Femur (tissue), 1 donor: Measurements from ENCODE around the gene MBNL2.

Experiments
- DNase-seq: peaks from one replicate; pipeline ENCODE4 v3.0.0-alpha.2; 2017

Gene MBNL2

DNA sequence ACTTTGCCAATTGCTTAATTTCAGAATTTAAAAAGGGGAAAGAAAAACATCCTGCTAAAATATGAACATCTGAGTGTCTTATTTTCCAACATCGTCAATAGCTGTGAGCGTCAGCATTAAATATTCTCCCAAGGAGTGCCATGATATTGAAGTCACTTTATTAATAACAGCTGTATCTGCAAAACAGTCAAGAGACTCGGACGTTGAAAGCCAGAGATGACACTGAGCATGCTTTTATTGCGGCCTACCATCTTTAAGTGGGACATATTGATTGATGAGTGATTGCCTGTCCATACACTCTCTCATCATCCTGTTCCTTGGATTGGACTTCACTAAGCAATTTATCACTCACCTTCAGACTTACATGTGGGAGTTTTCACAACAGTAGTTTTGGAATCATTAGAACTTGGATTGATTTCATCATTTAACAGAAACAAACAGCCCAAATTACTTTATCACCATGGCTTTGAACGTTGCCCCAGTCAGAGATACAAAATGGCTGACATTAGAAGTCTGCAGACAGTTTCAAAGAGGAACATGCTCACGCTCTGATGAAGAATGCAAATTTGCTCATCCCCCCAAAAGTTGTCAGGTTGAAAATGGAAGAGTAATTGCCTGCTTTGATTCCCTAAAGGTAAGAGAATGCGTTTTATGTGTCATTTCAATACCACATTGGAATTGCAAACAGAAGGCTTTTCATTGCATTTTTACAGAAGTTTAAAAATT, 53.8 kb downstream of the MBNL2 start:
- DNase-seq = no peak

DNA sequence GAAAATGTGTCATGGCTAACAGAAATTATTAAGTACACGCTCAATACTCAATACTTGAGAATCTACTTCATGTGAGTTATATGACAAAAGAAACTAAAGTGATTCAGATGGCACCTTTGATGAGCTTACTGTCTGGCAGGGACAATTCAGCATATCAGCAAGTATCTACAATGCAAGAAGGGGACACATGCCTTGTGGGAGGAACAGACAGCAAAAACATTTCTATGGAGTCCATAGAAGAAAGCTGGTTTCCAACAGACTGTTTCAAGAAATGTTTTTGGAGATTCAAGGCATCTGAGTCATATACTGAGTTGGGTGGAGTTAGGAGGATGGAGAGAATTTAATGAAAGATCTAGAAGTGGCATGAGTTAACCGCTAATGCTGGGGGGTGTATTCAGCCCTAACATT, 54.7 kb downstream of the MBNL2 start:
- DNase-seq = no peak

DNA sequence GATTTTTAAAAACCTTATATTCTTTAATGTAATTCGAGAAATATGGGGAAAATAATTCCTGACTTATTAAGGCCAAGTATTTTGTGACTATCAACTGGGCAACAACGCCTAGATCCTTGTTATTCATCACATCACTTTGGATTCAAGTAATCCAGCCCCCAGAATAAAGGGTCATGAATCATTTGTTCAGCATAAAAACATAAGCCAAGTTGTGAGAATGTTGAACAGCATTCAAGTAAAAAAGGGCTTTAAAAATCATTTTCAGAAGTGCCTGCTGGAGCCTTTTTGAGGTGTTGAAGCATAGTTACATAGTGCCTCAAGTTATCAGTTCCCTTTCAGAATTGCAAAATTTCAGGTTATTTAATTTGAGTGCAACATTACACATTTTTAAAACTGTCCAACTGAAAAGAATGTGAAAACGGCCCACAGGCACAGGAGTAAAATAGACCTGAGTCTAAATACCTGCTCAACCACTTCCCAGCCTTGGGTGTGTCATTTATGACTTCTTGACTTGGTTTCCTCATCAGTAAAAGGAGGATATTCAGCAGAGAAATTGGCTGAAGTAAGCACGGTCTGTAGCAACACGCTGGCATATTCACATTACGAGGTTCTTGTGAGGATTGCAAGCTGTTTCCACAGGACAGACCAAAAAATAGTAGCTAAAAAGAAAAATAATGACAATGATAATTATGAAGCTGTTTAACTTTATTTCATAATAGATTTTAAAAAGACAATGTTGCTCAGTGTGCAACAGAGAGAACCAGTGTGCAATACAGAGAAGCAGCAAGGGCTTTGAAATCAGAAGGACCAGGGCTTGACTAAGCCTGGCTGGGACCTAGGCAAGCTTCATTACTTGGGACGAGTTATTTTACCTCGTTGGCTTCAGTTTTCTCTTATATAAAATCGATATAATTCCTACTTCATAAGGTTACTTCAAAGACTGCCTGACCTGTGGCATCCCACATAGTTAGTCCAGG, 56.6 kb downstream of the MBNL2 start:
- no peak for DNase-seq

DNA sequence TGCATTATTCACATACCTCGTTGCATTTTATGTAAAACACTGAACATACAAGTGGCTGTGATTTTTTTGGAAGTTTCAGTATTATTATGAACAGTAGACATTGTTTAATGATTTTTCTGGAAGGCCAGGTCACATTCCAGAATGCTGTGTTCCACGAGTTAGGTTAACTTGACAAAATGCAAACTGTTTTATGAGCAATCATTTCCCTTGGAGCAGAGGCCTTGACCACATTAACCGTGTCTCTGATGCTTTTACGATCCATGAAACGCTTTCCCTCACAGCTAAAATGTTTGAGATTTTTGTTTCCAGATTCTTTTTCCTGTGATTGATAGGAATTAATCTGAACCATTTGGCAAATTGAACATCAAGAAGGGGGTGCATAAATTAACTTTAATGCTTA, 57.8 kb downstream of the MBNL2 start:
- DNase-seq = no peak

DNA sequence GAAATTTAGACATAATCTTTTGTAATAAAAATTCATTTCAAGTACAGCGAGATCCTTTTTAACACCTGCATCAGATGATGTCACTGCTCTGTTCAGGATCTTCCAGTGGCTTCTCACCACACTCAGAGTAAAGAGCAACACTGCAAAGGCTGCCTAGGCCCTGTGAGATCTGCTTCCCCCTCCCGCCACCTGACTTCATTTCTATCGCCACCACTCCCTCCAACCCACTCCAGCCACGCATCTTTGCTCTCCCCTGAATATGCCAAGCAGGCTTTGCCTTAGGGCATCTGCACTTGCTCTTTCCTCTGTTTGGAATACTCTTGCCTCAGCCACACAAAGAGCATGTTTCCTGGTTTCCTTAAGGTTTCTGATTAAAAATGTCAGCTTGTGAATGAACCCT, 58.3 kb downstream of the MBNL2 start:
- no peak for DNase-seq

DNA sequence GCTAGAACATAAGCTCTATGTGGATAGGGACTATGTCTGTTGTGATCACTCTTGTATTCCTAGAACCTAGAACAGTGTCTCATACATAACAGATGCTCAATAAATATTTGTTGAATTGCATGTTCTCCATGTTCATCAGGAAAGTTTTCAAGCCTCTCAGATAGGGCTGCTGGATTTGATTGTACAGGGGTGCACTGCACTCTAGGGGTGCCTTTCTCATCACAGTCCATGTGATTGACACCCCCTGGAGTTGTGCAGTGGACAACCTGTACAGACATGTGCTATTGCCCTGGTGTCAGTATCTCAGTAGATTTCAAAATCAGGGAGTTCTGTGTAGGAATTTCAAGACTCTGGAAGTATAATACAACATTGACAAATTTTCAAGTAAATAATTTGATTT, 58.9 kb downstream of the MBNL2 start:
- no peak for DNase-seq

DNA sequence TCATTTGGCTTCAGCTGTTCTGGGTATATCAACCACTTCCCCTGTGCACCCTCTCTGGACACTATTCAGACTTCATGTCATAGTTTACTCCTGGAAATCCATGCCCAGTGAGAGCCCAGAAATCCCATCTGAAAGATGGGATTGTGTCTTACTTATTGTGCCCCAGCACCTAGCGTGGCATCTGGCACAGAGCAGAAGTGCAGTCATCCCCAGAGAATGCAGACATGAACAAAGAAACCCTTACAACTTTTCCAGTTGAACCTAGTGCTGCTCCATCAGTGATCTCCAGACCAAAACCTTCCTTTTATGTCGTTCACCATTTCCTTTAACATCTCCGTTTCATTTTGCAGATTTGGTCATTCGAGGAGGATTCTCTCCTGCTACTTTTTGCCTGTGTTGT, 60.6 kb downstream of the MBNL2 start:
- DNase-seq = no peak

DNA sequence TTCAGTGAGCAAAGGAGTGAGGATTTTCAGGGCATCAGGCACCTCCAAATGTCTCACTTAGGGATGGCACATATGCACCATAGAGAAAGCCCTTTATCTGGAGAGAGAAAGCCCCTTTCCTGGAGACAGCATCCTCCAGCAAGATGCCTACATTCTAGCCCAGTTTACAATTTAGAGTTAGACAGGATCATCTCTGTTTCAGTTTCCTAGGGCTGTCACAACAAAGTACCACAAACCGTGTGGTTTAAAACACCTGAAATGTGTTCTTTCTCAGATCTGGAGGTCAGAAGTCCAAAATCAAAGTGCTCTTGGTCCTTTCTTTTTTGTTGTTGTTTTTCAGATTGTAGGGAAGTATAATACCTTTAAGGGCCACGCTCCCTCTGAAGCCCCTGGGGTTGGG, 61.8 kb downstream of the MBNL2 start:
- DNase-seq = no peak

DNA sequence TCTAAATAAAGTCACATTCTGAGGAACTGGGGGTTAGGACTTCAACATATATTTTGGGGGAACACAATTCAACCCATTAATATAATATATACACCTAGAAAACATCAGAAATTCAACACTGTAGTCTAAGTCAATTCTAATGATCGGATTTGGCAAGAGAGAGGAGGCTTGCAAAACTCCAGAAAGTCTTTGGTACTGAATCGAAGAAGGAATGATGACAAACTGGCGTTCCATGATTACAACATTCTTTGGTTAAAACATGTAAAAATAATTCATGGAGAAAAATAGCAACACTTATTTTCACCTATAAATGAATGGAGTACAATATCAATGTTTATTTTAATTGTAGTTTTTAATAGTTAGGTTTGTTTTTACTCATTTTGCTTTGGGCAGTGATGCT, 62.4 kb downstream of the MBNL2 start:
- DNase-seq = no peak

DNA sequence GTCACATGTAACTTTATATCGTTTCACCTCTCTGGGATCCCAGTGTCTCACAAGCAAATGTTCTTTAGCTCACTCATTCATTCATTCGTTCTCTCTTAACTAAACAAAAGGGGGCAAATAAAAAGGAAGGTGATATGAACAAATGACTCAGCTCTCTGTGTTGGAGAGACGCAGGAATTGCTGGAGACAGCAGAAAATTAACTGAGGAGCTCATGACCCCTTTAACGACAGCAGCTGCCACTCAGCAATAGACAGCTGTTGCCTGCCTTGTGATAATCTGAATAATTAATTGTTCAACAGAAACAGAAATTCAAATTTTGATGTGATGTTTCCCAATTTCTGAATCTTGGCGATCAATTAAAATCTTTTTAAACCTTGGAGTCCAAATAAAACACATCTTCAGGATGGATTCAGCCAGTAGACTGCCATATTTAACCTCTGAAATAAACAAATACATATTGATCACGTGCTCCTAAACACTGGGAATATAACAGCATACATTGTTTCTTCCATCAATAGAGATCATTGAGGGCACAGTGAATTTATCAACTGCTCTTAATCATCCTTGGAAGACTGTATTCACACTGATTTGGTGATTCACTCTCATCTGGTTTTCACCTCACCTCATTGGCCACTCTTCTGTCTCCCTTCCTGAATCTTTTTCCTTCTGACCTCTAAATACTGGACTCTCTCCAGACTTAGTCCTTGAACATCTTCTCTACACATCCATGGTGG, 63.3 kb downstream of the MBNL2 start:
- DNase-seq = no peak

DNA sequence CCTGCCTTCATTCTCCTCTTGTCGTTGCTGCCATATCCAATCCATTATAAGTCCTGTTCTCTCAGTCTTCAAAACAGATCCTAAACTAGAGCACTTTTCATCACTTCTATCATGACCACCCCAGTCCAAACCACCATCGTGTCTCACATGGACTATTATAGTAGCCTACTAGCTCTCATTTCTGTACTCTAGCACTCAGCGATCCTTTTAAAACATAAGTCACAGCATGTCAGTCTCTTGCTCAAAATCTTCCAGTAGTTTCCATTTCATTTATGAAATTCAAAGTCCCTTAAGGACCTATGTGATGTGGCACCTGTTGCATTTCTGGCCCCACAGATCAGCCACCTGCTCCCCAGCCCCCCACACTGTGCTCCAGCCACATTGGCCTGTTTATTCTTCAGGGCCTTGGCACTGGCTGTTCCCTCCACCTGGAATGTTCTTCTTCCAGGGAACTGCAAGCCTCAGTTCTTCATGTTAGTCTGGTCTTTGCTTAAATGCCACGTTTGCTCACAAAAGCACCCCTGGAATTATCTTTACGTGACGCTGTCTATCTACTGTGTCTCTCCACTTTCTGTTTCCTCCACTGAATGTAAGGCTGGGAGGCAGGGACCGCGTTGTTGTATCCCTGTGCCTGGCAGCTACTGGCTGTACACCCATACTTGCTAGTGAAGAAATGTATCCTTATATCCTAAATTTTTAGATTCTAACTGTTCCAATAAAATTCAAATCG, 64.3 kb downstream of the MBNL2 start:
- DNase-seq = no peak

DNA sequence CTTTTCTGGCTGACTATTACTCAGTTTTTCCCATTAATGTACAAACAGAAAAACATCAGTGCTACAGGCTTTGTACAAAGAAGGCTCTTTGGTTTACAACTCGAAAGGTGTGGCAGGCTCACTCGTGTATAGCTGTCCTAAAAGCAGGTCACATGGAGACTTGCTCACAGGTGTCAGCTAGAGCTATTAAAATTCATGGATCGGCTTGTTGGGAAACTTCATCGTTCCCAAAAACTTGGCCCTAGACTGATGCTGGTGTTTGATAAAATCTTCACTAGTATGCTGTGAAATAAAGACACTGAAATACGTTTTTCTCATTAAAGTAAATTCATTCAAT, 64.9 kb downstream of the MBNL2 start:
- DNase-seq = no peak

DNA sequence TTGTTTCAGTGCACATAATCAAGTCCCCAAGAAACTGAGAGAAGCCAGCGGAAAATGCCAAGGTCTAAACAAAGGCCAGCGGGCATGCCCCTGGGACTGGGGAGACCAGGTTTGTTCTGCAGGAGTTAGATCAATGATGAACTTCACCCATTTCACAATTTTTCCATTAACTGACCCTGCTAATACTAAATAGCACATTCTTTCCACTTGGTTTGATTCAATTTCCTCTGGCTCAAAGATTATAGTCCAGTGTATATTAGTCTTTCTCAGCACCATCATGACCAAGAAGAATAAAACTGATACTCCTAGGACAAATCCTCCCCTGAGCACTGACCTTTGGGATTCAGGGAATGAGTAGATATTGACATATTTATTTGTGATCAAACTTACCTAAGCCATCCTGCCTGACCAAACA, 66.4 kb downstream of the MBNL2 start:
- no peak for DNase-seq

DNA sequence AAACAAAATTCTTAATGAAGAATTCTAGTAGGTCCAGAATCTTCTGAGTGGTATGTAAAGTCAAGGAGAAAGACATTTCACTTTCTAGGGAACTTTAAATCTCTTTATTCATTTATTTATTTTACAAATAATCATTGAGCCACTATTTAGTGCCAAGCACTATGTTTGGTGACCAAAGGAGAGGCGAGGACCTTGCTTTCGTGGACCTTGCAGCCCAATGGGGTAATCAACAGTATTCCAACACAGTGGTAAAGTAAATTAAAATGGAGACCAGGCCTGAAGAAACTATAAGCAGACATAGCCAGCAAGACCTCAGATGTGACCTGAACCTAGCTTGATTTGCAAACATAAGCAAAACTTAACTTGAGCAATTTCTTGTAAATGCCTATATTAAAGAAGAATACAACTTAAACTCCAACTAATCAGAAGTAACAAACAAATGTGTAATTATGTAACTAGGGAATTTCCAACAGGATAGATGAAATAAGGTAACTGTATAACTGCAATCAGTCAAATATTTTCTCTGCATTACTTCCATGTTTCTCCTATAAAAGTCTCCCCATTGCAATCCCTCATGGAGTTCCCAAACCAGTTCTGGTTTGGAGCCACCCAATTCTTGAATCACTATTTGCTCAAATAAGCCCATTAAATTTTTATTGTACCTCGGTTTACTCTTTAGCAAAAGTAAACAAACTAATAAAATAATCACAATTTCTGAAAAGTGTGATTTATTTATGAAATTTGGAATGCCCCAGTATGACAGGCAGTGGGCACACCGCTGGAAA, 67.6 kb downstream of the MBNL2 start:
- no peak for DNase-seq

DNA sequence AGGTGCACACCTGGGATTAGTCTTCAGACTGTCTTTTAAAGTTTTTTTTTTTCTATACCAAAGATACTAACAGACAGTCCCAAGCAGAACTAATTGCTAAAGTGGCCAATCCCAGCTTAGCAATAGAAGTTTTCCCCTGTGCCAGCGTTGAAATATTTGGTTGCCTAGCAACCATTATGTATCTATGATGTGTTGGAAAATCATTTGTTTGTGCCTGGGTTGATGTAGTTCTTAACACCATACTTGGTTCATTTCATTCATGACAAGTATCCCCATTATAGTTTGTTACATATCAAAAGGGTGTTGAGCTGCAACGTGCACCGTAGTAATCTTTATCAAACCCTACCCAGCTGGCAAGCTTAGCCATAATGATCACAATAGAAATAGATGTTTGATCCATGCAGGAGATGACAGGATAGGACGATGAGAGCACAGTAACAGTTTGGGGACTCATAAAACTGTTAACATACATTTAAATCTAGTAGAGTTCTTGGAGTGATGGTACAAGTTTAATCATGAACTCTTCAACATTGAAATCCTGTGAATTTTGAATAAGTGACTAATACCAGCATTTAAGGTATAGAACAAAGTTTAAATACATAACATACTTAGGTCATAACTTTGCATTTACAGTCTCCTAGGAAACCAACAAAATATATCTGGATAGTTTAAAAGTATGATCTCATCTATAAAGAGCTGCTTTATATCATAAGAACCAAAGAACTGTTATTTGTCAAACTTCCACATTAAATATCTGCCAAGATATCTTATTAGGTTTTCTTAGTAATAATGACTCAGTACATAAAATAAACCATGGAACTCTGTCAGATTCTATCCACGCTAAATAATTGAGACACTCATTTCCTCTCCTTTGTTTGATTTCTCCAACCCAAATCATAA, 73.4 kb downstream of the MBNL2 start:
- peak; percentile 35 for DNase-seq

DNA sequence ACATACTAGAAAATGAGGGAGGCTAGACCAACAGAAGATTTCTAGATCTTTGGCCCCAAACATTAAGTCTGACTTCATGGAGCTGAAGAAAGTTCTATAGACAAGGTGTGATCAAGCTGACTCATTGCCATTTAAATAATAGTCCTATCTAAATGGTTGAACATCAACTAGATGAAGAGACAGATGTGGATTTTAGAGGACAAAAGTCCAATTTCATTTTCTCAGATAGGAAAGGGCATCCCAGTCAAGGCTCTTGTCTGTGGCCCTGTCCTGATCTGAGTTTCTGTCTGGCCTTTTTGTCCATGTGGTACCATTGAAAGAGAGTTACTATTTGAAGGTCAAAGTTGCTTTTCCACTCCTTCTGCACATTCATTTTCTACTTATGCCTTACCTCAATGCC, 74.6 kb downstream of the MBNL2 start:
- no peak for DNase-seq

DNA sequence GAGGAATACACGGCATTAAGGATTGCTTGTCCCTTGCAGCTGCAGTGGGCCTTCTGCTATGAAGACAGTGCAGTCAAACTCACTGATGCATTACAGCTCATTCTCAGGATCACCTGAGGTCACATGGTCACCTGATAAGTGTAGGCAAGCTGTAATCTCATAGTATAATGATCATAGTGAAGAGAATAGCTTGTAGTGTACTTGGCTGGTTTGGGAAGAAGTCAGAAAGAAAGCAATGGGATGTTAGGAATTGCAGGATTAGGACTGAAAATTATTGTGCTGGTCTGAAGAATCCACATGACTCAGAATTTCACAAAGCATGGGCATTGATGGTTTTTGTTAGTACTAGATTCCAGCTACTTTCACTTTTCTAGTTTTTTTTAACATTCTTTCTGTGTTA, 76.7 kb downstream of the MBNL2 start:
- no peak for DNase-seq

DNA sequence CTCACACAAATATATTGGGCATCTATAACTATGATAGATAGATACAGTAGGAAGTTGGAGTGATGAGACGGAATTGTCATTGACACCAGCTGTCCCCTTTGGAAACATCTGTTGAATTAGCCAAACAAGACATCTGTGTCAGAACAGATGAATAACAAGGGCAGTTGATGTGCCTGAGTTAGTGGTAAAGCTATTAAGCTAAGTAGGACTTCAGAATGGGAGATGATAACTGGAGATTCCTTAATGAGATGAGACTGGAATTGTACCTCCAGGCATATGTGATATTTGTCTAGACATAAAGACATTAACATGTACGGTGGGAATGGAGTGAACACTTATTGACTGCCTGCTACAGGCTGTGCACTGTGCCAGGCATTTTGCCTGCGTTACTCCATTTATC, 78.7 kb downstream of the MBNL2 start:
- DNase-seq = no peak

DNA sequence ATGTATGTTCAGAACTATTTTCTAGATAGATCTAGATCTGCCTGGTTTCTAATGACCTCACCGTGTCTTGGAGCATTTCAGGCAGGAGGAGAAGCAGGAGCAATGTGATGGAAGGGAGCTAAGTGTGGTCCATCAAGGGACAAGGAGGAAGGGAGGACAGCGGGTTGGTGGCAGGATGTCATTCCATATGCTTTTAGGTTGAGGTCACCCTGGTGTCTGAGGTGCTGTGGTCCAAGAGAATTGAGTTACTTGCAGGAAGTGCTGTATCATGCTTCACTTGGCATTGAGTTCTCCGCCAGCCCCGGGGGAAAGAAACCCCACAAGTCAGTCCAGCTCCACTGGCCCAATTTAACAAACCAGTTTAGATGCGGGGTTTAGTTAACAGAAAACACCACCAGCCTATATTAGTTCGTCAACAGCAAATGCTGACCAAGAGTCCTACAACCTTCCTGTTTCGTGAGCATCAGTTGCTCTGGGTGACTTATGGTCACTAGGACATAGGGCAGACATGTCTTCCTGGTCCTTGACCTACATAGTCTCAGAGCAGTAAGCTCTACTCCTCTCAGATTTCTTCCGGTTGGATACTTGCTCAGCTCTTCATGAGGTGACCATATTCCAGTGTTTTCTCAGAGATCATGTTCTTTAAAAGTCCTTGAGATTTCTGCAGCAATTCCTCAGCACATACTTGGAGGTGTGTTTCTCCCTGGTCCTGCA, 79.4 kb downstream of the MBNL2 start:
- no peak for DNase-seq

DNA sequence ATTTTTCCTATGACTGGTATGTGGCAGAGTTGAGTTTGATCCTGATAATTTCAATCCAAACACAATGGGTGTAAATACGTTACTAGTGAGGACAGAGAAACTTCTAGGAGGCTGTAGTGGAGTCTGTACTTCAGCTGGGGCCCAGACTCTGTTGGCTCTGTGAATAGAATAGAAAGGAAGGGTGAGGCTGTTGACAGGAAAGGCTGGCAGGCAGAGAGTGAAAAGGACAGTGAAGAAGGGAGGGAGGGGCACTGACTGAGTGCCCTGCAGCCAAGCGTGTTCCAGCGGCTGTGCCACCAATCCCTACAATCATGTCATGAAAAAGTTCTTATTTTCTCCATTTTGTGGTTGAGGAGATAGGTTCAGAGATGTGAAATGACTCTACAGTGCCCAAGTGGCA, 80.5 kb downstream of the MBNL2 start:
- DNase-seq = no peak
